HG02840 (cell line): ENCODE results near the gene NOS1AP.

ENCODE experiments used
- ATAC-seq: cut with Tn5 transposase; IDR thresholded peaks from one replicate; pipeline ENCODE4 v1.9.1; 2021; ENCODE audit warnings: mild to moderate bottlenecking, moderate library complexity, moderate number of reproducible peaks; ENCODE audit not compliant: unreplicated experiment, low FRiP score

Gene NOS1AP

DNA sequence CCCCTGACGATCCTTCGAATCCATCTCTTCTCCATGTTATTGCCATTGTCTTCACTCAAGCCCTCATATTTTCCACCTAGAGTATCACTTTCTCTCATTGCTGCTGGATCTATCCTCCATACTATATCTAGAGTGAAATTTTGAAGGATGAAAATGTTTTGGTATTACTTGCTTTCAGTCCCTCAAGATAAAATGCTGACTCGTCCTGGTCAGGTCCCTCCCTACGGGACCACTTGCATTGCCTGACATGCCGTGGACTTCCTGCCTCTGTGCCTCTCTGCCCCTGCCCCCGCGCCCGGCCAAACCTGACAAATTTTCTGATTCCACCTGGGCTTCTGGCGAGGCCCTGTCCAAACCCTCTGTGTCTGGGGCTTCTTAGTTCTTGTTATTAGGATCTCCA, 283.6 kb downstream of the NOS1AP start:
- no peak for ATAC-seq

DNA sequence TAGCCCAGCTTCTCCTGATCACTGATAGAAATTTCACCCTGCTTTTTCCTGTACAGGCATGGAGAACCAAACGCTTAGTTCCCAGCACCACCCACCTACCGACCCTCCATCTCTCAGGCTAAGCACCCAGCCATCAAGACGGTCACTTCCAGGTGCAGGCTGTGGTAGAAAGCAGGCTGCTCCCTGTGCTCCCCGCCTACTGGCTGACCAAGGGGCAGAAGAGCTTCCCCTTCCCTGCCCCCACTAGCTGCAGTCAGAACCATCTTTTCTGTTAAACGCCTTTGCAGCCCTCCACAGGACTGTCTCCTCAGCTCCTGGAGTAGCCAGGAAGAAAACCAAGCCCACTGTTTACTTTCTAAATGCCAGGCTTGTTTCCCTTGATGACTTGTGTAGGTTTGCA, 284.2 kb downstream of the NOS1AP start:
- ATAC-seq, result no peak

DNA sequence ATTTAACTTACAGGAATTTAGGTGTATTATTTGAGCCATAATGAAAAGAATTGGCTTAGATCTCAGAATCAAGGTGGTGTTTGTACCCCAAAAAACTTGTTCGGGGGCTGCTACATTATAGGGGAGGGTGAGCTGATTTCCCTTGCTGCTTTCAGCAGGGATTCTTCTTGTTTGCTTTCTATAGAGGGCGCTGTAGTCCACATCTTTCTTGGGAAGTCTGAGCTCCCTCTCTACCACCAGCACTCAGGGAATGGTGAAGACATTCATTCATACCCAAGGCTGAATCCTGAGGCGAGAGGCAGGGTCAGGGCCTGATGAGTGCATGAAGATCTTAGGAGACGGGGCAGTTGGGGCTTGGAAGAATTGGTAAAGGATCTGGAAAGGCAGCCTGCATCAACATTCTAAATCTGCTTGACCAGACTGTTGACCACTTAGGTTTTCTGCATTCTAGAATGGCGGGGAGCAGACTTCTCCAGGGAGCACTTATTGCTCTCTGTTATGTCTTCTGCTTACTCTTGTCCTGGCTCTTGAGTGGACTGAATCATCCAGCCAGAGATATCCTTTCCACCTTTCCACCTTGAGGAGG, 288.3 kb downstream of the NOS1AP start:
- no peak for ATAC-seq

DNA sequence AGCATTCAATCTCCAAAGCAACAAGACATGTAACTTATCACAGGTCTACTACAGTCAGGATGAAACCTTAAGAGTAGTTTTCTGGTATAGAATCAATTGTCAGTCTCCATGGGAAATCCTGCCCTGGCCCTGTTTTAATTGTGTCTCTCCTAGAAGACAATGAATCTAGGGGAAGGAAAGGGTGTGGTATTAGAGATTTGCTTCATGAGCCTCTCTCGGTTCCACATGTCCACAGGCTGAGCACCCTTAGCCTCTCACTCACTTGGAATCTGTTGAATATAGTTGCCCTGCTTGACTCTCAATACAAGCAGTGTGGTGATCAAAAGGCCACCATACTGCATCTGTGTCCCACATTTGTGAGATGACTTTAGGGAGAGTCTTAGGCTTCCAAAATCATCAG, 289.4 kb downstream of the NOS1AP start:
- no peak for ATAC-seq

DNA sequence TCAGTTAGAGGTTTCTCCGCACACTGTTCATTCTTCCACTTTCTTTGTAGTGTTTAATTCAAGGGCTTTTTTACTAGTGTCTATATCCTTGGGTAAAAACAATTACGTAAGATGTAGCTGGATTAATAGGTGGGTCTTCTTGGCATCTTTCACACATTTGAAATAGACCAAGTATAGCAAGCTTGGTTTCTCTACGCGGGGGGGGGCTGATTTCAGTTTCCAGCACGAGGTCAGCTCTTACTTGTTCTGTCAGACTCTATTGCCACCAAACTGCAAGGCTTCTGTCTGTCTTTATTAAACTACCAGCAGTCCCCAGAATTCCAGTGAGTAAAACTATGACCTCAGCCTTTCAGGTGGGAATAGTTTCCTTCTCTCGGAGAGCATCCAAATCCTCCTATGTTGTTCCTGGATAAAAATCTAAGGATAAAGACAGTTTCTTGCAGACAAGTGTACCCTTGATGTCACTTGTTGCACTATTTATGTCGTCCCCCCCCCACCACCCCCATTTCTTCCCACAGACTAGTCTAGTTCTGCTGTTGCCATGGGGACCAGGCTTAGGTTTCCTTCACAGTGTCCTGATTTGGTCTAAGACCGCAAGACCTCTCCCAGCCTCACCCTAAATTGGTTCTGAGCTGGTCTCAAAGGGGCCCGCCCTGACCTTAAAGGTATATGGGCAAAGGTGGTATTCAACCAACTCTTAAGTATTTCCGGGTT, 290.2 kb downstream of the NOS1AP start:
- ATAC-seq, result no peak

DNA sequence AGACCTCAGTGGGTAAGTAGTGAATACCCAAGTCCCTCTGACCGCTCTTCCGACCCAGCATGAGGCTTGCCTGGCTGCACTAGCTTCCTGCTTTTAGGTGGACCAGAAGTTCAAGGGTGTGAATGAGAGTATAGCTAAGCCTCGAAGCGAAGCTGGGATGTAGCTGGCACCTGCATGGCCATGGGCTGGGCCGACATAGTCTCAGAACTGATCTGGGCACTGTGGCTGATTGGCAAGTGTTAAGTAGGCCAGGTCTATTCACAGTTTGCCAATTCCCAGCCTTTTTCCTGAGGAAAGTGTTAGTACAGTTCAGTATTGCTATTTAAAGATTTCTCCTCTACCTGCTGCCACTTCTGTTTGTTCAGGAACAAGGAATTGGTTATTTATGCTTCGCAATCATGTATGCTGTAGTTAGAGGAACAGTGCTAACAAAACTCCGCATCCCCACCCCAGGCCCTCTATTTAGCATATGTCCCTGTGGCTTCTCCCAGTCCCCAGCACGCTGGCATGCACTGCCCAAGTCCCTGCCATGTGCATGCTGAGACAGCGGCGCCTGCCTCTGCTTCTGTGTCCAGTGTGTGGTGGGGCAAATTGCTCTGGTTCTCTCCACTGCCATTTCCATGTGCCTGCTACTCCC, 290.9 kb downstream of the NOS1AP start:
- ATAC-seq, result no peak

DNA sequence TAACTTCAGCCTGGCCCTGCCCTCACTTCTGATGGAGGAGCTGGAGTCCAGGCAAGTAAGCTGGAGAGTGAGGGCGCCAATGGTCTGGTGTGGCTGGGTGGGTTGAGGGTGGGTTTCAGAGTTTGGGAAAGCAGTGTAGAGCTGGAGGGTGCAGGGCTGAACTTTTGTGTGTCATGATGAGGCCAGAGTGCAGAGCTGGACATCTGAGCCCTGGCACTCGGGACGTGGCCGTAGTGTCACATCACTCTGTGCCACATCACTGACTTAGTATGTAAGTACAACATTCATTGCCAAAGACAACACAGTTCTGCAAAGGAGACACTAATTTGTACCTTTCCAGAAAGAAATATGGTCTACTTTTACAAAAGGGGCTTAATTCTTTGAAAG, 291.4 kb downstream of the NOS1AP start:
- no peak for ATAC-seq

DNA sequence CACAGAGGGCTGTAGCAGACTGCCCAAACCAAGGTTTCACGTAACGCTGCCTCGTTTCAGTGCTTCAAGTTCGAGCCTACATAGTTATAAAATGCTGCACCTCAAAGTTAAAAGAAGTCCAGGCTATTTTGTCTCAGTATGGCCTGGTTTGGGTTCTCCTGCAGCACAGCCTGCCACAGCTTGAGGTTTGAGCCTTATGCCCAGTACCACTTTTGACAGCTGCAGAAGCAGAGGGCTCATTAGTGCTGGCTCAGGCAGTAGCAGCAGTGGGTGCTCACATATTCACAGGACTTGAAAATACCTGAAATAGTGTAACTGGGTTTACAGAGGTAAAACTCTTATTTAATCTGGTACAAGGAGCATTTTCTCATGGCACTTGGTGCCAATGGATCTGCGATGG, 291.9 kb downstream of the NOS1AP start:
- peak; percentile 18 for ATAC-seq

DNA sequence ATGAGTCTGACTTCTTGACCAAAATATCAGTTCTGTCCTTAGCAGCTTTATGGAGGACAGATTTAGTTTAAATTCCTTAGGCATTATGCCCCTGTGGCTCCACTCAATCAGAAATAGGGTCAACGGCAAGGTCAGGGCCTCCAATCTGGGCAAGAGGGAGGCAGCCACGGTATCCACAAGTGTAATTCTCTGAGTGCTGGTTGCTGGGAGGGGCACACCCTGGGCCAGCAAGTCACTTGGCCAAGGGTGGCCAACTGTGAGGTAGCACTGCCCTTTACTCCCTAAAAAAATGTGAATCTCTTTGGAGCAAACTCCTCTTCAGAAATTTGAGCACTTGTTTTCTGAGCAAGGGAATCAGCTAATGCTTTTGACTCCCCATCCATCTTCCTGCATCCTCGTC, 294.3 kb downstream of the NOS1AP start:
- ATAC-seq, result no peak

DNA sequence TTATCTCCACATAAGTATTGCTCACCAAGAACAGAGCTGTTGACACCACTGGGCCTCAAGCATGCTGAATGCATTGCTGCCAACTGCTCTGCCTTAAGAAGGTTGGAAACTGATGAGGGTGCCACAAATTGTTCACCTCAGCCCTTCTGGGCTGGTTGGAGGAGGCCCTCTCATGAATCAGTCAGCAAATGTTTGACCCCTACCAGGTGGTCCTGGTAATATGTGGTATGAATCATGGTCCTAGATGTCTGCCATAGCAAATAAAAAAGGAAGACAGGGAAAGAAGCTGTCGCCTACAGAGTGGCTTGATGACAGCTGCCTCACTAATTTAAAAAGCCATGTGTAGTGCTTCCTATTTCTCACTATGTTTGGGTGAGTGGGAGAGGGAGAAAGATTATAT, 295.0 kb downstream of the NOS1AP start:
- no peak for ATAC-seq

DNA sequence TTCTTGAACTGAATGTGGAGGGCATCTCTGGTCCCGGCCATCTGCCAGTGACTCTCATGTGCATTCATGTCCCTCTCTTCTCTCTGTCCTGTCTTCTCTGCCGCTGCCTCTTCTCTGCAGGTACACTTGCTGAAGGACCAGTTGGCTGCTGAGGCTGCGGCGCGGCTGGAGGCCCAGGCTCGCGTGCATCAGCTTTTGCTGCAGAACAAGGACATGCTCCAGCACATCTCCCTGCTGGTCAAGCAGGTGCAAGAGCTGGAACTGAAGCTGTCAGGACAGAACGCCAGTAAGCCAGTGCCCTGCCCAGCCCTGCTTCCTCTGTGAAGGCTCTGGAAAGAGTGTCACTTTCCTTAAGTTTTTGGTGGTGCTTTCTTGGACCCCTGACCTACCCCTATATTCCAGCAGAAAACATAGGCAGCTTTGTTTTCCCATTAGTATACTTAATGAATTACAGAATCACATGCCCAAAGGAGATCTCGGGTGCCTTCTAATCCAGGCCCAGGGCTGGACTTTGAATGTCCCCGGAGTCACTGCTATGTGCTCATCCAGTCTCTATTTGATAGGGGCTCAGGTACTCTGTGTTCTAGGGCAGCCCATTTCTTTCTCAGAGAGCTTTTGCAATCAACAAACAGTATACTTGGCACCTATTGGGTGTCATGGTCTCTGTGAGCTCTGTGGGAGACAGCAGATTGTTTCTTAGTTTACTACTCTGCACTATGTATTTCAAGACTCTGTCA, 296.0 kb downstream of the NOS1AP start:
- ATAC-seq, result no peak

DNA sequence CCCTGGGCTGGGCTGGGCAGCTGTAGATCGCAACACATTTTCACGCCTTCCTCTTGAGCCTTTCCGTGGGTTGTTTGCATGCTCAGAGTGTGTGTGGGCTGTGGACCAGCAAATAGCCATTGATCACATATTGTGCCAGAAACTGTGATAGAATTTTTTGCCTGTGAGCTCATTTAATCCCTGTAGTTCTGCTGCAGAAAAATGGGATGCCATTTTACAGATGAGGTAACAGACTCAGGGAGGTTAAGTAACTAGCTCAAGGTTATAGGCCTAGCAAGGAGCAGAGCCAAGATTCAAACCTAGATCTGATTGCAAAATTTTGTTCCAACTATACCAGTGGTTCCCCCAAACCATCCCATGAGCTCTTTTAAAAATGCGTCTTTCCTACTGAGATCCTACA, 296.7 kb downstream of the NOS1AP start:
- no peak for ATAC-seq

DNA sequence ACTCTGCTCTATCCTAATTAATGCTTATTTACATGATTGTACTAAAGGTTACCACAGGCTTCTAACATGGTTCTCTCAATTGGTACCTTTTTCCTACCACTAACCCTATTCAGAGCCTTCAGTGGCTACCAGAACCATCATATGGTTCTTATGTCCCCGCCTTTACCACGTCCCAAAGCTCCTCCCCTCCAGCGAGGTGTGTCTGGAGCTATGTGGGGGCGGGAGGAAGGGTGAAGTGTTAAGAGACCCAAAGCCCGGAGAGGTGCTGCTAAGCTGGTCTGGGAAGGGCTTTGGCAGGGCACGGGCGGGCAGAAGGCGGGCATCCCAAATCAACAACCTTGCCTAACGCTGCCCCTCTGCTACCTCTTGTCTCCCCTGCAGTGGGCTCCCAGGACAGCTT, 297.2 kb downstream of the NOS1AP start:
- ATAC-seq, result no peak

DNA sequence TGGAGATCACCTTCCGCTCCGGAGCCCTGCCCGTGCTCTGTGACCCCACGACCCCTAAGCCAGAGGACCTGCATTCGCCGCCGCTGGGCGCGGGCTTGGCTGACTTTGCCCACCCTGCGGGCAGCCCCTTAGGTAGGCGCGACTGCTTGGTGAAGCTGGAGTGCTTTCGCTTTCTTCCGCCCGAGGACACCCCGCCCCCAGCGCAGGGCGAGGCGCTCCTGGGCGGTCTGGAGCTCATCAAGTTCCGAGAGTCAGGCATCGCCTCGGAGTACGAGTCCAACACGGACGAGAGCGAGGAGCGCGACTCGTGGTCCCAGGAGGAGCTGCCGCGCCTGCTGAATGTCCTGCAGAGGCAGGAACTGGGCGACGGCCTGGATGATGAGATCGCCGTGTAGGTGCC, 297.6 kb downstream of the NOS1AP start:
- no peak for ATAC-seq

DNA sequence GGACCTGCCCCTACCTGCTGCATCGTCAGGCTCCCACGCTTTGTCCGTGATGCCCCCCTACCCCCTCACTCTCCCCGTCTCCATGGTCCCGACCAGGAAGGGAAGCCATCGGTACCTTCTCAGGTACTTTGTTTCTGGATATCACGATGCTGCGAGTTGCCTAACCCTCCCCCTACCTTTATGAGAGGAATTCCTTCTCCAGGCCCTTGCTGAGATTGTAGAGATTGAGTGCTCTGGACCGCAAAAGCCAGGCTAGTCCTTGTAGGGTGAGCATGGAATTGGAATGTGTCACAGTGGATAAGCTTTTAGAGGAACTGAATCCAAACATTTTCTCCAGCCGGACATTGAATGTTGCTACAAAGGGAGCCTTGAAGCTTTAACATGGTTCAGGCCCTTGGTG, 298.3 kb downstream of the NOS1AP start:
- ATAC-seq, result no peak

DNA sequence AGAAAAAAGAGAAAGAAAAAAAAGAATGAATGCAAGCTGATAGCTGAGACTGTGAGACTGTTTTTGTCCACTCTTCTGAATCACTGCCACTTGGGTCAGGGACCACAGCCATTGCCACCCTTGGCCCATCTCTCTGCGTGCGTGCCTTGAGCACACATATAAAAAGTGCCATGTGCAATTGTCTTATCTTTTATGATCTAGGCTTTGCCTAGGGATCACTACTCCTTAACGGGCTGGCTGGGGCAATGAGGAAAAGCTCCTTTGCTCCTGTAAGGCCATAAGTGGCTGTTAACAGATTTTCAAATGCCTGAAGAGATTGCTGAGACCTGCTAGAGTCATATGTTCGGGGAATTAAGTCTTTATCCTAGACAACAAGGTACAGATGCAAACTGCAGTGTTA, 299.0 kb downstream of the NOS1AP start:
- no peak for ATAC-seq

DNA sequence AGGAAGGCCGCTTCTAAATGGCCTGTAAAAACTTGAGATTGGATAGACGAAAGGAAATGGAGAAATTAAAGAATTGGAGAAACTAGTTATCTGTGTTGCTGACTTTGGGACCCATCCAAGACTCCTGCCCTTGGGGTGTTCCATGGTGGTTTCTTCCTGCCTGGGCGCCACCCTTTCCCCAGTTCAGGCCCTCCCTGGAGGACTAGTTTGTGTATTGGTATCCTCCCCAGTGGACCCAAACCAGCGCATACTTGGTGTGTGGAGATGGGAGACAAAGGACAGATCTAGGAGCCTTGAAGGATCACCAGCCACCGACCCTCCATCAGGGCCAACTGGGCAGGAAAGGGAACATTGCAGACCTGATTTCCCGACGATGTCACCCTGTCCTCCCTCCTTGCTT, 300.1 kb downstream of the NOS1AP start:
- ATAC-seq, result no peak

DNA sequence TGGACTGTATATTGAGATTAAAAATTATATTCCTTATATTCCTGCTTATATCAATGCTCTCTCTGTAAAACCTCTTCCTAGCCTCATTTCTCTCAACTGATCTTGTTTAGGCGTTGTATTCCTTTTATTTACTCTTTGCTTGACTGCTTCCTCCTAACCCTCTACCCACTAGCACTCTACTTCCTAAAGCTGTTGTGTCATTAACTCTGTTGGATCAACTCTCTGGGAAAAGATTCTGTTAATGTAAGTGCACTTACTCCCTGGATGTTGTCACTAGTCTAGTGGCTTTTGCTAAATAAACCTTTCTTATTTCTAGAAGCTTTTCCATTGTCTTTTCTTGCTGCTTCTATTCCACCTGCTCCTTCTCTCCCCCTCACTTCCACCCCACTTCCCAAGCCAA, 300.7 kb downstream of the NOS1AP start:
- ATAC-seq, result no peak

DNA sequence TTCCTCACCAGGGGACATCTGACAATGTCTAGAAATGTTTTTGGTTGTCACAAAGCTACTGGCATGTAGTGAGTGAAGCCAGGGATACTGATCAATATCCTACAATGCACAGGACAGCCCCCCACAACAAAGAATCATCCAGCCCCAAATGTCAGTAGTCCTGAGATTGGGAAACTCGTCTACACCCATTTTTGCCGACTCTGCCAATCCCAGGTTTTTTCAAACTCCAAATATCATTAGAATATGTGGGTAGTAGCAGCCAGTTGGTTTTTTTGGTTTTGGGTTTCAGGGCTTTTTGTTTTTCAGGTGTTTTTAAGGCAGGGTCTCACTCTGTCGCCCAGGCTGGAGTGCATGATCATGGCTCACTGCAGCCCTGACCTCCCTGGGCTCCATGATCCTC, 301.2 kb downstream of the NOS1AP start:
- no peak for ATAC-seq

DNA sequence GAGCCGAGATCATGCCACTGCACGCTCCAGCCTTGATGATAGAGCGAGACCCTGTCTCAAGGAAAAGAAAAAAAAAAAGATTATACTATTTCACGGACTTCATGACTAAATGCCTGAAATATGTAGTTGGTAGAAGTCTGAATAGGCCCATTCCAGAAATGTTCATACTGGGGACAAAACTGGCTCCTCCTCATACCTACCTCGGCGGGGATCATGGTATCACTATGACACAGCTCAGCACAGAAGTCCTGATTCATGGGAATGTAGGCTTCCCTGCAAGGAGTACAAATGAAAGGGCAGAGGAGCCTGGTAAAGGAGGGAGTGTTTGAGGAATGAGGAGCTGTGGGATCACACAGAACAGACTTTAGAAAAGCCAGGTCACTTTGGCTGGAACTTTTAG, 302.1 kb downstream of the NOS1AP start:
- no peak for ATAC-seq
